Peyer's patch (tissue), 4 donors: ENCODE results near the gene NXPH2.

ENCODE experiments used
- CTCF ChIP-seq, 6 experiments: fragments of 450-650 bp in 4 of 6; fragments of 200-600 bp in 2 of 6; sonication (generic) in 1 of 6; IDR thresholded peaks; one replicate each; pipeline ENCODE4 v1.5.1; 2017 to 2019; ENCODE audit warnings: antibody characterized with exemption in 6 of 6, mild to moderate bottlenecking in 3 of 6, moderate library complexity in 1 of 6
- POLR2A ChIP-seq, 2 donors: fragments of 450-650 bp; IDR thresholded peaks; one replicate each; pipeline ENCODE4 v1.5.1; 2017; ENCODE audit warnings: antibody characterized with exemption in 2 of 2, mild to moderate bottlenecking in 2 of 2, moderate library complexity in 2 of 2

DNA sequence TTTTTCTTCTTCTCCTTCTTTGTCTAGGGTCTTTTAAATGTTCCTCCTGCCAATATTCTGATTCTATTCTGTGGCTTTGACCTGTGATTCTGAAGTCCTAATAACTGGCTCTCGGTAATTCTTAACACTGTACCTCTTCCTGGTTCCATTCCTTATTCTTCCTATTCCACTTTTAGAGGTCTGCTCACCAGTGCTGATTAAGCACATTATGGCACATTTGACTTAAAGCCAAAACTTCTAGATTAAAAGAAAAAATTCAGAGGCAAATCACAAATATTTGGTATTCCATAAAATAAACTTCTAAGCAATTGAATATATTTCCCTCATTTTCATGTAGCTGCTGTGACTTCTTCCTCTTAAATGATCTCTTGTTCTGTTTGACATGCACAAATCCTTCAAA is 47.5 kb downstream of the NXPH2 start:
- TF ChIP-seq CTCF (IDR thresholded peaks at IDR 0.05) = no peak
- TF ChIP-seq POLR2A (IDR thresholded peaks at IDR 0.05) = no peak
